ENCODE data around the gene PNPO.

- no peak for TF ChIP-seq CTCF (conservative IDR thresholded peaks at IDR 0.05; ENCODE audit: low read depth, low read length)
- TF ChIP-seq RCOR1 (IDR thresholded peaks at IDR 0.05; ENCODE audit: insufficient replicate concordance, low read length): no peak
- no peak for TF ChIP-seq POLR2A (IDR thresholded peaks at IDR 0.05; ENCODE audit: low read depth, low read length)
- no peak for TF ChIP-seq CHD1 (IDR thresholded peaks at IDR 0.05; ENCODE audit: low read depth, low read length)
- TF ChIP-seq MXI1 (IDR thresholded peaks at IDR 0.05; ENCODE audit: borderline replicate concordance, low read depth, low read length): no peak
- no peak for TF ChIP-seq FOS (IDR thresholded peaks at IDR 0.05; ENCODE audit: low read depth, low read length)
- no peak for TF ChIP-seq NFE2L2 (IDR thresholded peaks at IDR 0.05; ENCODE audit: low read depth, low read length)
- no peak for TF ChIP-seq BHLHE40 (IDR thresholded peaks at IDR 0.05; ENCODE audit: low read depth, low read length)
- TF ChIP-seq RFX5 (IDR thresholded peaks at IDR 0.05; ENCODE audit: low read depth, low read length): no peak
- TF ChIP-seq SMC3 (IDR thresholded peaks at IDR 0.05; ENCODE audit: low read depth, low read length): no peak
- no peak for TF ChIP-seq USF2 (IDR thresholded peaks at IDR 0.05; ENCODE audit: low read depth, low read length)
Observed at GRCh38 chr17:47975823-47976205, 34.4 kb downstream of the PNPO start.
